Measurements from ENCODE around the gene ZNF837.

The ZNF837 gene

GRCh38 chr19:58380662-58381459 is at the start of gene ZNF837:
Gene ZNF837, minus strand, starts transcription at chr19:58381030. Its CDS starts 11,698 bp downstream, at chr19:58369332.
- Histone ChIP-seq H3K27ac (ENCODE audit: low read length) (peak within 1 kb of the TSS; percentile 92), H3K4me1 (ENCODE audit: control insufficient read depth, insufficient read depth, low read length) (peaks cover 27% of the 10 kb centered on the region), H3K36me3 (ENCODE audit: control insufficient read depth in 2 of 2, insufficient read depth in 2 of 2, low read length in 2 of 2) (no peaks in the 10 kb centered on the region), H3K9me3 (ENCODE audit: control insufficient read depth in 2 of 2, low read length in 2 of 2) (no peaks in the 10 kb centered on the region), H3K9ac (ENCODE audit: low read length in 2 of 2) (peak within 1 kb of the TSS; percentile 83 to 87), H3K27me3 (ENCODE audit: control insufficient read depth in 1 of 2, insufficient read depth in 2 of 2, low read length in 2 of 2) (no peaks in the 10 kb centered on the region), H3K4me3 (ENCODE audit: low read length in 2 of 2) (peak within 1 kb of the TSS; percentile 78 to 85)

- Histone ChIP-seq H3K4me1 (ENCODE audit: control insufficient read depth, insufficient read depth, low read length) (no peaks in the 10 kb centered on the region), H3K27me3 (ENCODE audit: control insufficient read depth in 1 of 2, insufficient read depth in 2 of 2, low read length in 2 of 2) (no peaks in the 10 kb centered on the region), H3K27ac (ENCODE audit: low read length) (no peak overlapping the region), H3K9ac (ENCODE audit: low read length in 2 of 2) (no peak overlapping the region), H3K4me3 (ENCODE audit: low read length in 2 of 2) (no peak overlapping the region), H3K9me3 (ENCODE audit: control insufficient read depth in 2 of 2, low read length in 2 of 2) (peaks cover 78 to 83% of the 10 kb centered on the region in 2 donors), H3K36me3 (ENCODE audit: control insufficient read depth in 2 of 2, insufficient read depth in 2 of 2, low read length in 2 of 2) (peaks cover 28 to 31% of the 10 kb centered on the region in 2 donors)
Measured at GRCh38 chr19:58429745-58430144, 48.9 kb upstream of the ZNF837 start.

DNA sequence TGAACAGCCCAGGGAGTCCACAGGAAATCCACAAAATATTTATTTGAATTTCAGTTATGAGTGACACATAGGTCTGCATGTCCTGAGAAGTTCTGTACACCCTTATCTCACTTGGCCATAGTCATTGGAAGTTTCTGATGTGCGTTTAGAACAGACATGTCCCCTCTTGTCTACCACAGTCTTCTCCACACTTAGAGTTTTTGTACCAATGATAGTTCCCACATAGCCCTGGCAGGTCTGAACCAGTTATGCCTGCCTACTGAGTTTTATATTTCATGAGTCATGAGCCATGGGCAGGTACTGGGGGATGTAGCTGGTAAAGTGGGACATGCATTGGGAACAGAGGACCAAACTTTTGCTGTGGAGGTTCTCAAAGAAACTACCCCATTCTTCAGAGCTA is 47.8 kb upstream of the ZNF837 start:
- Histone ChIP-seq H3K9me3 (ENCODE audit: control insufficient read depth in 2 of 2, low read length in 2 of 2) (peaks cover 67 to 72% of the 10 kb centered on the region in 2 donors), H3K27ac (ENCODE audit: low read length) (no peak overlapping the region), H3K27me3 (ENCODE audit: control insufficient read depth in 1 of 2, insufficient read depth in 2 of 2, low read length in 2 of 2) (no peaks in the 10 kb centered on the region), H3K36me3 (ENCODE audit: control insufficient read depth in 2 of 2, insufficient read depth in 2 of 2, low read length in 2 of 2) (peaks cover 17 to 20% of the 10 kb centered on the region in 2 donors), H3K4me1 (ENCODE audit: control insufficient read depth, insufficient read depth, low read length) (no peaks in the 10 kb centered on the region), H3K9ac (ENCODE audit: low read length in 2 of 2) (no peak overlapping the region), H3K4me3 (ENCODE audit: low read length in 2 of 2) (no peak overlapping the region)

DNA sequence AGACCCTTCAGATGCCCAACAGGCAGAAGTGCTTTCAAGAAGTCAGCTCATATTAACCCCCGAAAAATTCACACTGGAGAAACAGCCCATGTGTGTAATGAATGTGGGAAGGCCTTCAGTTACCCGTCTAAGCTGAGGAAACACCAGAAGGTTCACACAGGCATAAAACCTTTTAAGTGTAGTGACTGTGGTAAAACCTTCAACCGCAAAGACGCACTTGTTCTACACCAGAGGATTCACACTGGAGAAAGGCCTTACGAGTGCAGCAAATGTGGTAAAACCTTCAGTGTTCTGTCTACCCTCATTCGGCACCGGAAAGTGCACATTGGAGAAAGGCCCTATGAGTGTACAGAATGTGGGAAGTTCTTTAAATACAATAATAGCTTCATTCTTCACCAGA is 36.2 kb upstream of the ZNF837 start:
- Histone ChIP-seq H3K9ac (ENCODE audit: low read length in 2 of 2) (no peak overlapping the region), H3K27me3 (ENCODE audit: control insufficient read depth in 1 of 2, insufficient read depth in 2 of 2, low read length in 2 of 2) (no peaks in the 10 kb centered on the region), H3K36me3 (ENCODE audit: control insufficient read depth in 2 of 2, insufficient read depth in 2 of 2, low read length in 2 of 2) (peaks cover 32 to 33% of the 10 kb centered on the region in 2 donors), H3K27ac (ENCODE audit: low read length) (no peak overlapping the region), H3K9me3 (ENCODE audit: control insufficient read depth in 2 of 2, low read length in 2 of 2) (peaks cover 0 to 15% of the 10 kb centered on the region in 2 donors), H3K4me1 (ENCODE audit: control insufficient read depth, insufficient read depth, low read length) (no peaks in the 10 kb centered on the region), H3K4me3 (ENCODE audit: low read length in 2 of 2) (no peak overlapping the region)

DNA sequence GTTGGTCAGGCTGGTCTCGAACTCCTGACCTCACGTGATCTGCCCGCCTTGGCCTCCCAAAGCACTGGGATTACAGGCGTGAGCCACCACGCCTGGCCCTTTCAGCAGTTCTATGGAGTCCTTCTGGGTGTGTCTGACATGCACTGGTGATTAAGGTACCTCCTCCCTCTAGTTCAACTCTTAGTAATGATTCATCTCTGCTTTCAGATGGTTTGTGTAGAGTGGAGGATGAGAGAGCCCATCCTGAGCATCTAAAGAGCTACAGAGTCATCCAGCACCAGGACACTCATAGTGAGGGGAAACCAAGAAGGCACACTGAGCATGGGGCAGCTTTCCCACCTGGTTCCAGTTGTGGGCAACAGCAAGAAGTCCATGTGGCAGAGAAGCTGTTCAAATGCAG is 35.8 kb upstream of the ZNF837 start:
- H3K9ac ChIP-seq (ENCODE audit: low read length in 2 of 2) = no peak overlapping the region
- no peak overlapping the region for H3K4me3 ChIP-seq (ENCODE audit: low read length in 2 of 2)
- H3K9me3 ChIP-seq (ENCODE audit: control insufficient read depth in 2 of 2, low read length in 2 of 2) = peaks cover 0 to 15% of the 10 kb centered on the region in 2 donors
- H3K4me1 ChIP-seq (ENCODE audit: control insufficient read depth, insufficient read depth, low read length) = no peaks in the 10 kb centered on the region
- no peaks in the 10 kb centered on the region for H3K27me3 ChIP-seq (ENCODE audit: control insufficient read depth in 1 of 2, insufficient read depth in 2 of 2, low read length in 2 of 2)
- peaks cover 32 to 33% of the 10 kb centered on the region in 2 donors for H3K36me3 ChIP-seq (ENCODE audit: control insufficient read depth in 2 of 2, insufficient read depth in 2 of 2, low read length in 2 of 2)
- no peak overlapping the region for H3K27ac ChIP-seq (ENCODE audit: low read length)

DNA sequence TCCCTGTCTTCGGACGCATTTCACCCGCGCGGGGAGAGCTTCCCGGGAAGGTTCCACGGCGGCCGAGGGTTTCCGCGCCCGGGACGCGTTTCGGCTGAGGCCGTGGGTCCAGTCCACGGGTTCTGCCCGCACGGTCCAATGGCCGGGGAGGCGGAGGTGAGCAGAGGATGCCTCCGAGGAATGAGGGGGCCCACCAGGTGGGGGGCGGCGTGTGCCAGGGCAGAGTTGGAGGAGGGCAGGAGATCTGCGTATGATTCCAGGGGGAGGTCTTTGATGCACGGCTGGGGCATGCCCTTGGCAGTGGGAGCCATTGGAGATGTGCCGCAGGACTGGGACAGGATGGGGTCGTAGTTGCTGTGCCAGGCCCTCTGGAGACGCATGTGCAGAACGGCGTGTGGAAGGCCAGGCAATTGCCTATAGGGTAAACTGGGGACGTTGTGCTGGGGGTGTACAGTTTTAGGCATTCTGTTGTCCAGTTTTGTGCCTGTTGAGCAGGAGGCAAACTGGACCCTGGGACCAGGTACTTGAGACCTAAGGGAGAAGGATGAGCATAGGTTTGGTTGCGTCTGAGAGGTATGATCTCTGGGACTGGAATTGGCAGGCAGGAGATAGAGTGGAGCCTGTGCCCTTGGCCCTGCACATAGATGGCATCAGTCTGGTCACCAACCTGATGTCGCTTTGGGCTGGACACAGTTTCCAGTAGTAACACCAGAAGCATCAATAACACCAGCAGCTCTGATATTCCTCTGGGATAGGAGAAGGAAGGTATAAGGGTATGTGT is 28.4 kb upstream of the ZNF837 start:
- Histone ChIP-seq H3K4me3 (ENCODE audit: low read length in 2 of 2) (peak overlapping the region; percentile 92 to 93), H3K27ac (ENCODE audit: low read length) (peak overlapping the region; percentile 80), H3K27me3 (ENCODE audit: control insufficient read depth in 1 of 2, insufficient read depth in 2 of 2, low read length in 2 of 2) (no peaks in the 10 kb centered on the region), H3K4me1 (ENCODE audit: control insufficient read depth, insufficient read depth, low read length) (peaks cover 26% of the 10 kb centered on the region), H3K9me3 (ENCODE audit: control insufficient read depth in 2 of 2, low read length in 2 of 2) (no peaks in the 10 kb centered on the region), H3K9ac (ENCODE audit: low read length in 2 of 2) (peak overlapping the region; percentile 82 to 94), H3K36me3 (ENCODE audit: control insufficient read depth in 2 of 2, insufficient read depth in 2 of 2, low read length in 2 of 2) (no peaks in the 10 kb centered on the region)

DNA sequence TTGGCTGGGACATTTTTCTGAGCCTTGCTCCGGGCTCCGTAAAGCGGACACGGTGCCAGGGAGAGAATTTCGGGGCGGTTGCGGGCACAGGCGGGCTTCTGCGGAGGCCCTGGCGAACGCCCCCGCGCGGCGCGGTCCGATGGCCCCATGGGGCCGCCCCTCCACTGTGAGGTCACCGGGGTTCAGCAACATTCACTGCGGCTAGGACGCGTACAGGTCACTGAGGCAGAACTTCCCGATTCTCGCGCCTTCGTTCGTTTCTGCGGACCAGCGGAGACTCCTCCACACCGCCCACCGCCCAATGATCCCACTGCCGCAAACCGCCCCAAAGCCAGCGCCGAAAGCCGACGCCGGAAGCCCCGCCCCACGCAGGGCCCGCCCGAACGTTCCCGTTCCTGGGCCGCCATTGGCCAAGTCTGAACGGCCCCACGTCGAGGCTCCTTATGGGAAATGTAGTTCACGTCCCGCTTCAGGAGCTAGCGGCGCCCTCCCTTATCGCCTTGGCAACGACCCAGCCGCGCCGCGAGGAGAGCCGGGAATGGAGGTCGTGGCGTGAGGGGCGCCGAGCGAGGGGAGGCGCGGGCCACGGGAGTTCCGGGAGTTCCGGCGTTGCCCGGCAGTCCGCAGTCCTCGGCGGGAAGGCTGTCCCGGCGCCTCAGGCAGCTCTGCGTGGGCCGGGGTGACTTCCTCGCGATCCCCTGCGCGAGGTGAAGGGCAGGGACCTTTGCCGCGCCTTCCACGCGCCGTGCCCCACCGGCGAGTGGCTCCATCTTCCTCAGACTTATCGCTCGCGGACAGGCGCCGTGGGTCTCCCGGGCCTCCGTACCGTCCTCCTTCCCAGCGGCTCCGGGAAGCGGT is 27.6 kb upstream of the ZNF837 start, which contains the start of gene ZNF584:
ZNF584 (plus strand) TSS at position 498 of the 858 bp plus-strand sequence. CDS start 499 bp downstream, outside the sequence.
- peak within 1 kb of the TSS; percentile 92 to 93 for H3K4me3 ChIP-seq (ENCODE audit: low read length in 2 of 2)
- H3K27me3 ChIP-seq (ENCODE audit: control insufficient read depth in 1 of 2, insufficient read depth in 2 of 2, low read length in 2 of 2) = no peaks in the 10 kb centered on the region
- H3K27ac ChIP-seq (ENCODE audit: low read length) = peak within 1 kb of the TSS; percentile 80
- H3K36me3 ChIP-seq (ENCODE audit: control insufficient read depth in 2 of 2, insufficient read depth in 2 of 2, low read length in 2 of 2) = no peaks in the 10 kb centered on the region
- peak within 1 kb of the TSS; percentile 93 to 94 for H3K9ac ChIP-seq (ENCODE audit: low read length in 2 of 2)
- H3K4me1 ChIP-seq (ENCODE audit: control insufficient read depth, insufficient read depth, low read length) = peaks cover 26% of the 10 kb centered on the region
- no peaks in the 10 kb centered on the region for H3K9me3 ChIP-seq (ENCODE audit: control insufficient read depth in 2 of 2, low read length in 2 of 2)

GRCh38 chr19:58407658-58408151 is 26.9 kb upstream of the ZNF837 start:
- no peaks in the 10 kb centered on the region for H3K36me3 ChIP-seq (ENCODE audit: control insufficient read depth in 2 of 2, insufficient read depth in 2 of 2, low read length in 2 of 2)
- peak overlapping the region; percentile 93 to 94 for H3K9ac ChIP-seq (ENCODE audit: low read length in 2 of 2)
- peak overlapping the region; percentile 80 for H3K27ac ChIP-seq (ENCODE audit: low read length)
- no peaks in the 10 kb centered on the region for H3K27me3 ChIP-seq (ENCODE audit: control insufficient read depth in 1 of 2, insufficient read depth in 2 of 2, low read length in 2 of 2)
- H3K4me1 ChIP-seq (ENCODE audit: control insufficient read depth, insufficient read depth, low read length) = peaks cover 26% of the 10 kb centered on the region
- no peaks in the 10 kb centered on the region for H3K9me3 ChIP-seq (ENCODE audit: control insufficient read depth in 2 of 2, low read length in 2 of 2)
- H3K4me3 ChIP-seq (ENCODE audit: low read length in 2 of 2) = peak overlapping the region; percentile 92 to 93

- H3K27ac ChIP-seq (ENCODE audit: low read length) = peak overlapping the region; percentile 80
- H3K27me3 ChIP-seq (ENCODE audit: control insufficient read depth in 1 of 2, insufficient read depth in 2 of 2, low read length in 2 of 2) = no peaks in the 10 kb centered on the region
- no peaks in the 10 kb centered on the region for H3K9me3 ChIP-seq (ENCODE audit: control insufficient read depth in 2 of 2, low read length in 2 of 2)
- peak overlapping the region; percentile 92 to 93 for H3K4me3 ChIP-seq (ENCODE audit: low read length in 2 of 2)
- no peaks in the 10 kb centered on the region for H3K36me3 ChIP-seq (ENCODE audit: control insufficient read depth in 2 of 2, insufficient read depth in 2 of 2, low read length in 2 of 2)
- H3K9ac ChIP-seq (ENCODE audit: low read length in 2 of 2) = peak overlapping the region in 1 of 2 donors; percentile 93
- peaks cover 27% of the 10 kb centered on the region for H3K4me1 ChIP-seq (ENCODE audit: control insufficient read depth, insufficient read depth, low read length)
Measured at GRCh38 chr19:58406818-58407657, 26.2 kb upstream of the ZNF837 start.

Data from stomach smooth muscle (tissue), 2 donors.